GM12801 (cell line): Measurements from ENCODE around the gene HOXB4.

Experiments used
- TF ChIP-seq, protein P1 (sequence below): IDR thresholded peaks from one replicate; pipeline ENCODE4 v1.5.1; 2011; ENCODE audit warnings: control low read depth; ENCODE audit not compliant: insufficient read length; ENCODE audit errors: extremely low read depth

HOXB4 gene

DNA sequence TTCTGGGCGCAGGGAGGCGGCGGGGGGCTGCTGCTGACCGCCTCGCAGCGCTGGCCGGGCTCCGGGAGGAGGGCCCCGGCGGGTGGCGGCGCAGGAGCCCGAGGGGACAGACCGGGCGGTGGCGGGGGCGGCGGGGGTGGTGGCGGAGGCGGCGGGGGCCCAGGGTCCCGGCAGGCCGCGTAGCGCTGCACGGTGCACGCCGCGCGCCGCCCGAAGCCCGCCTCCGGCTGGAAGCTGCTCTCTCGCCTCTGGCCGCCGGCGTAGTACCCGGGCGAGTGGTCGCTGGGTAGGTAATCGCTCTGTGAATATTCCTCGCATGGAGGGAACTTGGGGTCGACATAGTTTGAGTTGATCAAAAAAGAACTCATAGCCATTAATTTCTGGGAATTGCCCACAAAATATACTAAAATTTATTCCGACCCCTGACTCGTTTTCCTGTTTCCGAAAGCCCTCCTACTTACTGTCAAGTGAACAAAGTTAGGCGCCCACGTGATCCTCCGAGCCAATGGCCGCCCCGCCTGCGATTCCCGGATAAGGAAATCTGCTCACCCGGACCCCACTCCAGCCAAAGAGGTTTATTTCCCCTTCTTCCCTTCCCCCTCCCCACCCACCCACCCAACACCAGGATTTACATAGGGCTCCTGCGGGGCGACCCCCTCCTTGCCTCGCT lies at the start of gene HOXB4:
Gene HOXB4, minus strand, starts transcription at position 405 of the 670 bp plus-strand sequence. Its CDS starts 31 bp downstream, at position 374.
- TF ChIP-seq, protein P1, sequence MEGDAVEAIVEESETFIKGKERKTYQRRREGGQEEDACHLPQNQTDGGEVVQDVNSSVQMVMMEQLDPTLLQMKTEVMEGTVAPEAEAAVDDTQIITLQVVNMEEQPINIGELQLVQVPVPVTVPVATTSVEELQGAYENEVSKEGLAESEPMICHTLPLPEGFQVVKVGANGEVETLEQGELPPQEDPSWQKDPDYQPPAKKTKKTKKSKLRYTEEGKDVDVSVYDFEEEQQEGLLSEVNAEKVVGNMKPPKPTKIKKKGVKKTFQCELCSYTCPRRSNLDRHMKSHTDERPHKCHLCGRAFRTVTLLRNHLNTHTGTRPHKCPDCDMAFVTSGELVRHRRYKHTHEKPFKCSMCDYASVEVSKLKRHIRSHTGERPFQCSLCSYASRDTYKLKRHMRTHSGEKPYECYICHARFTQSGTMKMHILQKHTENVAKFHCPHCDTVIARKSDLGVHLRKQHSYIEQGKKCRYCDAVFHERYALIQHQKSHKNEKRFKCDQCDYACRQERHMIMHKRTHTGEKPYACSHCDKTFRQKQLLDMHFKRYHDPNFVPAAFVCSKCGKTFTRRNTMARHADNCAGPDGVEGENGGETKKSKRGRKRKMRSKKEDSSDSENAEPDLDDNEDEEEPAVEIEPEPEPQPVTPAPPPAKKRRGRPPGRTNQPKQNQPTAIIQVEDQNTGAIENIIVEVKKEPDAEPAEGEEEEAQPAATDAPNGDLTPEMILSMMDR = no peak

GRCh38 chr17:48627118-48627597 lies 49.0 kb upstream of the HOXB4 start:
- TF ChIP-seq, protein P1 = no peak

- TF ChIP-seq, protein P1 = no peak
Observed at GRCh38 chr17:48626245-48627117, 48.3 kb upstream of the HOXB4 start, which contains the start of gene HOXB9. Gene HOXB9, minus strand, starts transcription at chr17:48626358. Its CDS starts 89 bp downstream, at chr17:48626269.

DNA sequence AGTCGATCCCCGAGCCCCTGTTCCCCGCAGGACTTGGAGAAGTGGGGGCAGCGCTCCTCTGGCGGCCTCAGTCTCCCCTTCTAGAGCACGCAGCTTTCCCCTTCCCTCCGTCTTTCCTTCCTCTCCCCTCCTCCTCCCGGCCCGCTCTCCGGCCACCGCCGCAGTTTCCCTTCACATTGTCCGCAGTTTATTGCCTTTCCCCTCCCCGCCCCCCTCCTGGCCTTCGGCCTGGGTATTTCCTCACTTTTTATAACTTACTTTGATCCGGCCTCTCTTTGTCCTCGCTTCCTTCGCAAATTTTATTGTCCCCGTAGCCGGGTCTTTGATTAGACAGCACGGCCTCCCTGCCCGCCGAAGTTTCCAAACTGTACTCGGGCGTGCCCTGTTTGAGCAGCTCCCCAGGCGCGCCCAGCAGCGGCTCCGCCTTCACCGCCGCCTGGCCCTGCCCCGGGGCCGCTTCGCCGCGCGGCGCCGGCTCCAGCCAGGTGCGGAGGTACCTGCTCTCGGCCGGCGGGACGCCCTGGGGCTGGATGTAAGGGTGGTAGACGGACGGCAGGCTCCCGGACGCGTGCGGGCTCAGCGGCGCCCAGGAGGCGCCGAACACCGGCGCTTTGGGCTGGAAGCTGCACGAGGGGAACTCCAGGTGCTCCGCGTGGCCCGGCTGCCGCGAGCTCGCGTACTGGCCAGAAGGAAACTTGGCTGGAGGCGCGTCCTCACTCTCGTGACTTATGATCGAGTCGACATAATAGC lies 47.5 kb upstream of the HOXB4 start:
- TF ChIP-seq, protein P1 = no peak

- TF ChIP-seq, protein P1 = no peak
Observed at GRCh38 chr17:48624544-48625494, 46.7 kb upstream of the HOXB4 start.

DNA sequence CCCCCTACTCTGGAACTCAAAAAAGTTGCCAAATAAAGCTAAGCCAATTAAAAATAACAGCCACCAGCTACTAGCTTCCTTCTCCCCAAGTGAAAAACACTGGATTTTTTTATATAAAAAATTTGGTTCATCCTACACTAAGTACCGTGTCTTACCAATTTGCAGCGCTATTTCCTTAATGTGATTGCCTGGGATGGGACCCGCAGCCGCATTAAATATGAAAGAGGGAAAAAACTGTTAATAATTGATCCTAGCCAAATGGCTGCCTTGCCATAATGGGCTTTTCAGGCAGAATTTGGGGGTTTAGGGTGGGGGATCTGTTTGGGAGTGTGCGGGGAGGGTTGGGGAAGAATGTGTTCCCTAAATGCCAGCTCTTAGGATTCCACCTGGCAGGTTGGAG lies 46.0 kb upstream of the HOXB4 start:
- TF ChIP-seq, protein P1 = no peak
